ENCODE data around the gene SORD.
"Not testable (repeated sequence)": the region's sequence is repeated elsewhere in the genome, so short reads cannot be mapped to it uniquely, and the experiment has no call there.

Gene SORD

GRCh38 chr15:45022871-45023658 lies at the start of gene SORD:
Gene SORD, plus strand, starts transcription at chr15:45023195. Its CDS starts 89 bp downstream, at chr15:45023284.
- DNase-seq (ENCODE audit: low read depth, low spot score), result peak; percentile 34

DNA sequence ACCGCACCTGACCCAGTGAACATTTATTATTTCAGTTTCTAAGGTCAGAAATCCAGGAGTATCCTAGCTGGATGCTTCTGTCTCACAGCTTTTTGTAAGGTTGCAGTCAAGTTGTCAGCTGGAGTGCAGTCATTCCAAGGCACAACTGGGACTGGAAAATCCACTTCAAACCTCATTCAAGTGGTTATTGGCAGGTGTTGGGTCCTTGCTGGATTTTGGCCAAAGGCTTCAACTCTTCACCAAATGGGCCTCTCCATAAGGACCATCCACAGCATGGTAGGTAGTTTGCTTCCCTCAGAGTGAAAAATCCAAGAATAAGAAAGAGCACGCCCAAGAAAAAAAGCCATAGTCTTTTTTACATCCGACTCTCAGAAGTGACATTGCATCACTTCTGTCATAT lies 46.8 kb upstream of the SORD start:
- DNase-seq (ENCODE audit: low read depth, low spot score), result not testable (repeated sequence)

GRCh38 chr15:44977781-44978180 lies 45.2 kb upstream of the SORD start:
- not testable (repeated sequence) for DNase-seq (ENCODE audit: low read depth, low spot score)

DNA sequence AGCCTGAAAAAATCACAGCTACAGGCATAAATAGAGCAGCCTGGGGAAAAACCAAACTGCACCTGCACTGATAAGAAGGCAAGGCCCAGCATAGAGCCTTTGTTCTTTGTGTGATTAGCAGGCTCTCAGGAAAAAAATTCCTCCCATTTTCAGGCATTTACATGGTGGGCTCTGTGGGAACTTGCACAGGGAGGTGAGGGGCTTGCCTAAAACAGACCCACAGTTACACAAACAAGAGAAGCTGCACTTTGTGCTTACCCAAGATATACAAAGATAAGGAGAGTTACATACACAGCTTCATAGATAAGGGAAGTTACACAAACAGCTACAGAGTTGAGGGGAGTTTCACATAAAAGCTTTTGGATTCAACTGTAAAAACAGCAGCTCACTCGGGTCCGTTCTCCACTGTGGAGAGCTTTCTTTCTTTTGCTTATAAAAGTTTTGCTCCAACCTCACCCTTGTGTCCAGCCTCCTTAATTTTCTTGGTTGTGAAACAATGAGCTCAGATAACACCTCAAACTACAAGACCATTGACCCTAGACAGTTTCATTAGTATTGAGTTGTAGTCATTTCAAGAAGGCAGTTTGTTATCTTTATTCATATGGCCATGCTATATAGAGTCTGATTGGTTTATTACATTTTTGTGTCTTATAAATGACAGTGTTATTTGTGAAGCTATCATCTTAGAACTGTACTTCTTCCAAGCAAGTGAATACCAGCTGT lies 43.2 kb upstream of the SORD start:
- not testable (repeated sequence) for DNase-seq (ENCODE audit: low read depth, low spot score)

DNA sequence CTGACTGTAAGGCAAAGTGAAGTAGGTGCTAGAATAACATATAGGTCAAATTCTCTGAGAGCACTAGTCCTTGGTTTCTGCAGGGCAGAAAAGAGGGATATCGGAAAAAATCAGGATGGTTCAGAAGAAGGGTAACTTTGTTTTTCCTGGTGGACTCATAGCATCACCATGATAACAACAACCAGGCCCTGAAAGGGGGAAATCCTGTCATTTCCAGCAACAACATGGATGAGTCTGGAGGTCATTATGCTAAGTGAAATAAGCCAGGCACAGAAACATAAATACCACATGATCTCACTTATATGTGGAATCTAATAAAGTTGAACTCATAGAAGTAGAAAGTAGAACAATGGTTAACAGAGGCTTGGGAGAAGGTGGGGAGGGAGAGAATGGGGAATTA lies 38.9 kb upstream of the SORD start:
- not testable (repeated sequence) for DNase-seq (ENCODE audit: low read depth, low spot score)

DNA sequence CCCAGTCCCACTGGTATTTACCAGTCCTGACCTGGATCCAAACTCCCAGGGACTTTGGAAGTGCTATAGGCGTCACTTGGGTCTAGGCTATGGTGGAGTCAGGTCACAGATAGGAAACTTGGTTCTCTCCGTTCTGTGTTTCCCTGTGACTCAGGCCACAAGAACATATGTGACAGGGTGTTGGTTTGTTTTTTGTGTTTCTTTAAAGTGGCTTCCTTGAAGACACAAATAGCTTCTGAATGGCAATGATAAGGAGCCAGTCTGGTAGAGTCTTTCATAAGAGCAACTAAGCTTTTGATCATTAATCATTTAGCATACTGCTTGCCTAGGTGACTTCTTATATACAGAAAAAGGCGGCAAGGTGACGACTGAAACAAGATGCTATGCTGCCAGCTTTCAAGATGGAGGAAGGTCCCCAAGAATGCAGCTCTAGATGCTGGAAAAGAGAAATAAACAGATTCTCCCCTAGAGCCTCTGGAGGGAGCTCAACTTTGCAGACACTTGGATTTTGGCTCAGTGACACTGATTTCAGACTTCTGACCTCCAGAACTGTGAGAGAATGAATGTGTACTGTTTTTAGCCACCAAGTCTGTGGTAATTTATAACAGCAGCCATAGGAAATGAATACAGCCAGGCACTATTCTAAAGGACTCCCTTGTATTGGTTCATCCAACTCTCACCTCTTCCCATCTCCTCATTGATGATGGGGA lies 36.5 kb upstream of the SORD start:
- not testable (repeated sequence) for DNase-seq (ENCODE audit: low read depth, low spot score)

- DNase-seq (ENCODE audit: low read depth, low spot score), result not testable (repeated sequence)
Measured at GRCh38 chr15:44987711-44988110, 35.3 kb upstream of the SORD start.

- DNase-seq (ENCODE audit: low read depth, low spot score), result not testable (repeated sequence)
Measured at GRCh38 chr15:44988184-44988869, 34.7 kb upstream of the SORD start.

DNA sequence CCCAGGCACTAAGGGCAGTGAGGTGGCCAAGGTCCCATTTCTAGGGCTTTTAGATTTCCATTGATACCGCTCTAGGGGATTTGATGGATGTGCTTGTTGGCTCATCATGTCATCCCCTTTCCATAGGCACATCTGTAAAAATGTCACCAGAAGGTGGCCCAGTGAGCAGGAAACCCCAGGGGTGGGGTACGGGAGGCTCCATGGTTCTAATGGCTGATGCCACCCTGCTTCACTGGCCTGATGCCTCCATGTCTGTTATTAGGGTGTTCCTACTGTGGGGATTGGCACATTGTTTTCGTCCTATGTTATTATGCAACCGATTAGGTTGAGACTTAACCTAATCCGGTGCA lies 34.1 kb upstream of the SORD start:
- not testable (repeated sequence) for DNase-seq (ENCODE audit: low read depth, low spot score)

GRCh38 chr15:44997632-44998031 lies 25.4 kb upstream of the SORD start:
- DNase-seq (ENCODE audit: low read depth, low spot score), result not testable (repeated sequence)

DNA sequence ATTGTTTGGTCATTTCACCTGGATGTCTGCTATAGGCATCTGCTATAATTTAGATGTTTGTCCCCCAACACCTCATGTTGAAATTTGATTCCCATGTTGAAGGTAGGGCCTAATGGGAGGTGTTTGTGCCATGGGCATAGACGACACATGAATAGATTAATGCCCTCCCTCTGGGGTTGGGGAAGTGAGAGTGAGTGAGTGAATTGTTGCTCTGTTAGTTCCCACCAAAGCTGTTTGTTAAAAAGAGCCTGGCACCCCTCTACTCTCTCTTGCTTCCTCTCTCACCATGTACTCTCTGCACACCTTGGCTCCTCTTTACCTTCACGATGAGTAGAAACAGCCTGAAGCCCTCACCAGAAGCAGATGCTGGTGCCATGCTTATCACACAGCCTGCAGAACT lies 23.9 kb upstream of the SORD start:
- no peak for DNase-seq (ENCODE audit: low read depth, low spot score)

- DNase-seq (ENCODE audit: low read depth, low spot score), result not testable (repeated sequence)
Measured at GRCh38 chr15:45001180-45001579, 21.8 kb upstream of the SORD start.

DNA sequence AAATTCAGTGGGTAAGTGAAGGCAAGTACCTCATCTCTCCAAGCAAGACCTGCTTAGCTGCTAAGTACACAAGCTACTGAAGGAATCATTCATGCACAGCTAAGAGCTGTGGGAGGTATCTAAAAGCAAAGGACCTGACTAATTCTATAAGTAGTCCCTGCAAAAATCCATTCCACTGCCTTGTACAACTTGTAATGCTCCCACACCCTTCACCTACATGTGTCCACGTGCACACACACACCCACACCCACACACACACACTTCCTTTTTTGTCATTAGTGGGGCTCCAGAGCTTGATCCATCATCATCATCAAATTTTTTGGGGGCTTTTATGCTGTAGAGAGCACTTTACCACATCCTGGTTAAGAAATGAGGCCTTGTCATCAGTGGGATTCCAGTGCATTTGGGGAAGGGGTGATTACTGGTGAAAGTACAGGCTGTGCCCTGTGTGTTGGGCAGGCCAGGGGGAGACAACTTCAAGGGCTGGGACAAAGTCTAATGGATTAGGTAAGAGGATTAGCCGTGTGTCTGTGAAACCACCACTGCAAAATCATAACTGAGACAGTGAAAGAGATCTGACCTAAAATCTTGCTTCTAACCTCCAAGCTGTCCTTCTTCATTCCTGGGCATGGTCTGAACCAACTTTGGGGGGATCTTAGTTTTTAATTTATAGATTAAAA lies 19.1 kb upstream of the SORD start:
- DNase-seq (ENCODE audit: low read depth, low spot score), result not testable (repeated sequence)

DNA sequence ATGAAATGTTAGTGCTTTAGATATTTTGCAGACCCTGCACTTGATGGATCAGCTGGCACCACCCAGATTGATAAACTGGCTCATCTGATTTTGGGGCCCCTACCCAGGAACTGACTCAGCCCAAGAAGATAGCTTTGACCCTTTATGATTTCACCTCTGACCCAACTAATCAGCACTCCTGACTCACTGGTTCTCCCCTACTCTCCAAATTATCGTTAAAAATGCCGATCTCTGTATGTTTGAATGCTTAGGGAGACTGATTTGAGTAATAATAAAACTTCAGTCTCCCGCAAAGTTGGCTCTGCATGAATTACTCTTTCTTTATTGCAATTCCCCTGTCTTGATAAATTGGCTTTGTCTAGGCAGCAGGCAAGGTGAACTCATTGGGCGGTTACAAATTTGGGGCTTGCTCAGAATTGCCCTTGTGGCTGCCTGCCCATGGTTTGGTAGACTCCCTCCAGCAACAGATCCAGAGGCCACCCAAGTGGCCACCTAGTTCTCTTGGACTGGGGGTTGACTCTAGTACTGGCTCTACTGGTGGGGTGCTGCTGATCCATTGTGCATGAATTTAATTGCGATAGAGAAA lies 18.3 kb upstream of the SORD start:
- not testable (repeated sequence) for DNase-seq (ENCODE audit: low read depth, low spot score)

- no peak for DNase-seq (ENCODE audit: low read depth, low spot score)
Measured at GRCh38 chr15:45009046-45009445, 13.9 kb upstream of the SORD start.

- DNase-seq (ENCODE audit: low read depth, low spot score), result not testable (repeated sequence)
Measured at GRCh38 chr15:45015114-45015513, 7.9 kb upstream of the SORD start.

GRCh38 chr15:45020222-45020900 lies 2.6 kb upstream of the SORD start:
- not testable (repeated sequence) for DNase-seq (ENCODE audit: low read depth, low spot score)

DNA sequence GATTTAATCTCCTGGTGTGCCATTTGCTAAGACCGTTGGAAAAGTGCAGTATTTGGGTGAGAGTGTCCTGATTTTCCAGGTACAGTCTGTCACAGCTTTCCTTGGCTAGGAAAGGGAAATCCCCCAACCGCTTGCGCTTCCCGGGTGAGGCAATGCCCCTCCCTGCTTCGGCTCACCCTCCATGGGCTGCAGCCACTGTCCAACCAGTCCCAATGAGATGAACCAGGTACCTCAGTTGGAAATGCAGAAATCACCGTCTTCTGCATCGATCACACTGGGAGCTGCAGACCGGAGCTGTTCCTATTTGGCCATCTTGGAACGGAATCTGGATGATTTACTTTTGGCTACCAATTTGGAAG lies 2.1 kb upstream of the SORD start:
- DNase-seq (ENCODE audit: low read depth, low spot score), result not testable (repeated sequence)

DNA sequence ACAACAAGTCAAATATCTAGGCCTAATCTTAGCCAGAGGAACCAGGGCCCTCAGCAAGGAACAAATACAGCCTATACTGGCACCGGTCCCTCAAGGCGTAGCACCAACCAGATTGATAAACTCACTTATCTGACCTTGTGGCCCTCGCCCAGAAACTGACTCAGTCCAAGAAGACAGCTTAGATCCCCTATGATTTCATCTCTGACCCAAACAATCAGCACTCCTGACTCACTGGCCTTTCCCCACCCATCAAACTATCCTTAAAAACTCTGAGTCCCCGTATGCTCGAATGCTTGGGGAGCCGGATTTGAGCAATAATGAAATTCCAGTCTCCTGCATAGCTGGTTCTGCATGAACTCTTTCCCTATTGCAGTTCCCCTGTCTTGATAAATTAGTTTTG lies 1.6 kb upstream of the SORD start:
- DNase-seq (ENCODE audit: low read depth, low spot score), result no peak

- DNase-seq (ENCODE audit: low read depth, low spot score), result peak; percentile 27
Measured at GRCh38 chr15:45023659-45024225, 747 bp downstream of the SORD start.

Data from brain pericyte (primary cell).